ENCODE data around the gene CNTNAP2.

- TF ChIP-seq CTCF (IDR thresholded peaks at IDR 0.05) (no peak), POLR2A (IDR thresholded peaks at IDR 0.05) (no peak)
Measured at GRCh38 chr7:146922782-146923181, 806.2 kb downstream of the CNTNAP2 start.

Measured in testis (tissue), 2 donors.